HK-2 (cell line): ENCODE data around the gene CFAP99.

Experiments
- DNase-seq: peaks from one replicate; pipeline ENCODE4 v3.0.0-alpha.2; 2018; ENCODE audit not compliant: unreplicated experiment

CFAP99 gene

DNA sequence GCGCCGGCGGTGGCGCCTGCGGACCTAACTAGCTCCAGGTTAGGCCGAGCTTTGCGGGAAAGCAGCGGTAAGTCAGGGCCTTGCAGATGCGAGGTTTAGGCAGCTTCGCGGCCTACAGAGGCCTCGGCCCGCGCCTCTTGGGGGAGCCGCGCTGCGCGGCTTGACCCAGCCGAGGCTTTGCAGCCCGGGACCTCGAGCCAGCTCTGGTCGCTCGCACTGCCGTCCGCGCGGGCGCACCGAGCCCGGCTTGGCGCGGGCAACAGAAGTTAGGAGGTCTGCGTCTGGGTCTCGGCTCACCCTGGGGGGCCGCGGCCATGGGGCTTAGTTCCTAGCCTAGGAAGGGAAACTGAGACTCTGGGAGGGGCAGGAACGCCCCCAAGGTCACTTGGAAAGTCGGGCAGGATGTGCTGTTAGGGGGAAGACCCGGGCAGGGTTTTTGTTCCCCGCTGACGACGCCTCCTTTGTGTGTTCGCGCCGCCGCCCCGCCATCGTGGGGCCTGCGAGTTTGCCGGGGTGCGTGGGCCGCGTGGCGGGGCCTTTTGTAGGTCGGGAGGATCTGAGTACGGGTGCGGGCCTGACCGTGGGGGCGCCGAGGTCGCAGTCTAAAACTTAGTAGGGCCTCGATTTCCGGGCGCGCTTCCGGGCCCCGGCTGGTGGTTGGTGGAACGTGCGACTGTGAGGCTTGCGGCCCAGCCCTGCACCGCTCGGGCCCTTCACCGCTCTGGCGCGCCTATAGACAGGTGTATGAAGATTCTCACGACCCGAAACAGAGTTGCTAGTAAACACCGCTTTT, 50.6 kb downstream of the CFAP99 start:
- DNase-seq: peak; percentile 70

DNA sequence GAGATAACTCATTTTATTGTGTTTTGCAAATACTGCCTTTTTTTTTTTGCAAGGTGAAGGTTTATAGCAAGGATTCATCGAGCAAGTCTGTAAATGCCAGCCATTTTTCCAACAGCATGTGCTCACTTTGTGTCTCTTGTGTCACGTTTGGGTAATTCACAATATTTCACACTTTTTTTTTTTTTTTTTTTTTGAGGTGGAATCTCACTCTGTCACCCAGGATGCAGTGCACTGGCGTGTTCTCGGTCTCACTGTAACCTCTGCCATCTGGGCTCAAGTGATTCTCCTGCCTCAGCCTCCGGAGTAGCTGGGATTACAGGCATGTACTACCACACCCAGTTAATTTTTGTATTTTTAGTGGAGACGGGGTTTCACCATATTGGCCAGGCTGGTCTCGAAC, 52.0 kb downstream of the CFAP99 start:
- no peak for DNase-seq

DNA sequence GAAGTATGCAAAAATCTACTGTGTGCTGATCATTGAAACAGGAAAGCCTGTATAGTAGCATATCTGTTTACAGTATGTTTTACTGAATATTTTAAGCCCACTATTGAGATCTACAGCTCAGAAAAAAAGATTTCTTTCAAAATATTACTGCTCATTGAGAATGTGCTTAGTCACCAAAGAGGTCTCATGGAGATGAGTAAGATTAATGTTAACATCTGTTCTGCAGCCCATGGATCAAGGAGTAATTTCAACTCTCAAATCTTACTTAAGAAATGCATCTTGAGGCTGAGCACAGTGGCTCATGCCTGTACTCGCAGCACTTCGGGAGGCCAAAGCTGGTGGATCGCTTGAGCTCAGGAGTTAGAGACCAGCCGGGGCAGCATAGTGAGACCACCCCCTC, 53.4 kb downstream of the CFAP99 start:
- DNase-seq: no peak

DNA sequence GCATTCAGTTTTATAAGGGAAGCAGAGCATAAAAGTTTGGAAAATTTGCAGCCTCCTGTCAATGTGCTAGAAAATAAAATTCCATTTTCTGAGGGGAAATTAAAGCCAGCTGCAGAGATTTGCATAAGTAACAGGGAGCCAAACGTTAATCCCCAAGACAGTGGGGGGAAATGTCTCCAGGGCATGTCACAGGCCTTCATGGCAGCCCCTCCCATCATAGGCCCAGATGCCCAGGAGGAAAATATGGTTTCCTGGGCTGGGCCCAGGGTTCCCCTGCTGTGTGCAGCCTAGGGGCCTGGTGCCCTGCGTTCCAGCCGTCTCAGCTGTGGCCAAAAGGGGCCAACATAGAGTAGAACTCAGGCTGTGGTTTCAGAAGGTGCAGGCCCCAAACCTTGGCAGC, 59.5 kb downstream of the CFAP99 start:
- DNase-seq: no peak

DNA sequence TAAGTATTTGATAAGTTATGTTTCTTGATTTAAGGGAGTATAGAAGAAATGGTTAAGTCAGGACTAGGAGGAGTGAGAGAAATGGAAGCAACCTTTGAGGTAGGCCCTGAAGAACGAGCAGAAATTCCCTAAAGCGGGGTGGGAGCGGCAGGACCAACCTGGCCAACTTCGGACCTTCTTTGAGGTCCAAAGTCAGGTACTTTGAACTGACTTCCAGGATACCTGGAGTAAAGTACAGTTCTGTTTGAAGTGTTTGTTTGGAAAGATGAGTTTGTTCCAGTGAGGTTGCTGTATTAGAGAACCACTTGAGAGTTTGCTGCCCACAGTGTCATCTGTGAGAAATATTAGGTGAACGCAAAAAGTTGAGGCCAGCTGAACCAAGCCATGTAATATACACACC, 61.9 kb downstream of the CFAP99 start:
- DNase-seq: no peak

DNA sequence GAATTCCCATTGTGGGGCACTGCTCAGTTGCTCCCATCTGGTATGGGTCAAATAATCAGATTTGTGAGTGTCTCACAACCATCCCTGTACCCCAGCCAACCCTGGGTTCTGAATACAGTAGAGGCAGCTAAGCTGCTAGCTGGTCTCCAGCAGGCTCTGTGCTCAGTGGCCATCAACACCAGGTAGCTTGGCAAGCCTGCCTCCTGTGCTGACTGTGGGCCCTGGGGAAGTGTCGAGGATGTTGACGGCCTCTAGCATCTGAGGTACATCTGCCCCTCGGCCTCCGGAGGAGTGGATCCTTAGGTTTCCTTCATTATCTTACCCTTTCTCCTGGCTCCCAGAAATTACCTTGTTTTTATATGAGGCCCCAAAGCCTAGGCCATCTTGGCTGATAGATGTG, 63.4 kb downstream of the CFAP99 start:
- no peak for DNase-seq

DNA sequence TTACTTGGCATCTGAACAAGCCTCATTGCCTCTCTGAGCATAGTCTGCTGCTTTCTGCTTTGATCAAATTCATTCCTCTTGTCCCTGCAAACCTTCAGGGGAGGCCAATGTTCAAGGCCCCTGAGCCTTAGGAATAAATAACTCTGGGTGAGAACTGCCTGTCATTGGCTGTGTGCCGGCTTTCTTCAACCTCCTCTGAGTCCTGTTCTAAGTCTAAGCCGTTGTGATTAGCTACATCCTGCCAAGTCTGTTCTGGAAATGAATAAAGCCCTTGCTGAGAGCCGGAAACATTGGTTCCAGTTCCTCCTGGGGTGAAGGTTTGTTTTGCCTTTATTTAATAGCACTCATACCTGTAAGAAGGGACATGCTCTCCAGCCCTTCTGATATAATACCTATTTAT, 63.9 kb downstream of the CFAP99 start:
- no peak for DNase-seq

DNA sequence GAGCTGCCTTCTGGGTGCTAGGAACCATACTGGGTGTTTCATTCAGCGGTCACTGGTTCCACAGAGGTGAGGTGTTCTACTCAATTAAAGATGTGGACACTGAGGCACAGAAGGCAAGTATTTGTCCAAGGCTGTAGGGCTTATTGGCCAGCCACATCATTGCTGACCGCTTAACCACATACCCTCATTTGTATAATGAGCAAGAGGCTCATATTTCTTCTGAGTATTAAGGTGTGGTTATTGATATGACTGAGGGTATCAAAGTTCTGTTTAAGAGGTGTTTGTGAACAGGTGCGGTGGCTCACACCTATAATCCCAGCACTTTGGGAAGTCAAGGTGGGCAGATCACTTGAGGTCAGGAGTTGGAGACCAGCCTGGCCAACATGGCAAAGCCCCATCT, 64.5 kb downstream of the CFAP99 start:
- no peak for DNase-seq

DNA sequence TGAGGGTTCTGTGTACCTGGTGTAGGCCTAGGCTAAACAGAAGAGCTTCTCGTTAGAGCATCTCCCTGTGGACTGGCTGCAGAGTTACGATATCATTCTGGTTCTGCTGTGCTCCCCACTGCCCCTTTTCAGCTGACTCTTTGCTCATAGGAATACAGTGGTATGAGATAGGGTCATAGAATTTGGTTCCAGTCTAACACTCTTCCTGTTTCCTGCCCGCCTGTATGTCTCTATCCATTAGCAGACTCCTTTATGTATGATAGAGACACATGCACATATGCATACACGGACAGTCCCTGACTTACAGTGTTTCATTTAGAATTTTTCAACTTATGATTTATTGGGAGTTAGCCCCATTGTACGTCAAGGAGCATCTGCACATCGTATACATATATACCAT, 65.4 kb downstream of the CFAP99 start:
- no peak for DNase-seq

DNA sequence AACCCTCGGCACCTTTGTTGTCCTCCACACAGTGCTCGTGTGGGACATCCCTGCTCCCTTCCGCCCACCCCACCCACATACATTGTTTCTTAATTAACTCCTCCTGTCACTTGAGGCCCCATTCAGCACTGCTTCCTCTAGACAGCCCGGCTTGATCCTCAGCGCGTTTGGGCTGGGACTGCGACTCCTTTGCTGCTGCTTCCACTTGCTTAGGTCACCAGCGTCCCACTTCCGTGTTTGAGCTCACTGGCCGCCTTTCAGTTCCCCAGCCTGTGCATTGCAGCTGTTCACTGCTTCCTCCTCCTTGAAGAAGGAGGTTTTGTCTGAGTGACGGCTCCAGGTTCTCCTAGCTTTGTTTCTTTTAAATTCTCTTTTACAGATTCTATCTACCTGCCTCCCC, 66.2 kb downstream of the CFAP99 start:
- DNase-seq: no peak

DNA sequence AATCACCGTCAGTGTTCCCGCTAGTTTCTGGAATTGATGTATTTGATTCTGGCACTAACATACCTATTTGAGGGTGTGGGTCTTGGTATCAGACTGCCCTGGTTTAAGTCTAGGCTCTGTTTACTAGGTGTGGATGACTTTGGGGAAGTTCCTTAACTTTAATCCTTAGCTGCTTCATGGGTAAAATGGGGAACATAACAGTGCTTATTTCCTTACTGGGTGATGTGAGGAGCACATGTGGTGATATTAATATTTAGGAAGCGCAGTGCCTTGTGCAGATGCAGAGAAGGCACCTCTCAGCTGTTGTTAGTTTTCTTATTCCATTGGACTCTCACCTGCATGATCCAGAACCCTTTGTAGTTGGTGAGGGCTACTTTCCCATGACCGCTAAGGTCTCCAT, 67.2 kb downstream of the CFAP99 start:
- DNase-seq: no peak

DNA sequence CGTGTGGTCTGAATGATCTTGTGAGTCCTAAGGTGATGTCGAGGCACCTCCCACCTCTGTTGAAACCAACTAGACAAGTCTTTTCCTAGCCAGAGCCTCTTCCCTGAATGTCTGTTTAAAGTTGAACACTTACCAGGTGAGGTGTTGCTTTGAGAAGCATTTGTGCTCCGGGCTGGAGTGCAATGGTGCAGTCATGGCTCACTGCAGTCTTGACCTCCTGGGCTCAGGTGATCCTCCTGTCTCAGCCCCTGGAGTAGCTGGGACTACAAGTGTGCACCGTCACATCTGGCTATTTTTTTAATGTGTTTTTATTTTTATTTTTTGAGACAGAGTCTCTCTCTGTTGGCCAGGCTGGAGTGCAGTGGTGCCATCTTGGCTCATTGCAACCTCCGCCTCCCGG, 68.2 kb downstream of the CFAP99 start:
- no peak for DNase-seq

DNA sequence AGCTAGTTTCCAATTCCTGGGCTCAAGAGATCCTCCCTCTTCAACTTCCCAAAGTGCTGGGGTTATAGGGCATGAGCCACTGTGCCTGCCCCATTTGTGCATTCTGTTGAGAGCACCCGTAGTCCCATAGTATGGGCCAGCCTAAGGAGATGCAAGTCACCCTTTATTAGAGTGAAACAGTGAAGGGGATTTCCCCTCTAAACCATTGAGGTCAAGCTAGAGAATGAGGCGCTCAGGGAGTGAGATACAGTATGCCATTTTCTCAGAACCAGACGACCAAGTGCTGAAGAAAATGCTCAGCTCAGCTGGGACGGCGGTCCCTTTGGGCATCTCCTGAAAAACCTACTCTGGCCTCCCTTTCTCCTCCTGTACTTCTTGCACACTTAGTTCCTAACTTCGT, 68.9 kb downstream of the CFAP99 start:
- DNase-seq: no peak

DNA sequence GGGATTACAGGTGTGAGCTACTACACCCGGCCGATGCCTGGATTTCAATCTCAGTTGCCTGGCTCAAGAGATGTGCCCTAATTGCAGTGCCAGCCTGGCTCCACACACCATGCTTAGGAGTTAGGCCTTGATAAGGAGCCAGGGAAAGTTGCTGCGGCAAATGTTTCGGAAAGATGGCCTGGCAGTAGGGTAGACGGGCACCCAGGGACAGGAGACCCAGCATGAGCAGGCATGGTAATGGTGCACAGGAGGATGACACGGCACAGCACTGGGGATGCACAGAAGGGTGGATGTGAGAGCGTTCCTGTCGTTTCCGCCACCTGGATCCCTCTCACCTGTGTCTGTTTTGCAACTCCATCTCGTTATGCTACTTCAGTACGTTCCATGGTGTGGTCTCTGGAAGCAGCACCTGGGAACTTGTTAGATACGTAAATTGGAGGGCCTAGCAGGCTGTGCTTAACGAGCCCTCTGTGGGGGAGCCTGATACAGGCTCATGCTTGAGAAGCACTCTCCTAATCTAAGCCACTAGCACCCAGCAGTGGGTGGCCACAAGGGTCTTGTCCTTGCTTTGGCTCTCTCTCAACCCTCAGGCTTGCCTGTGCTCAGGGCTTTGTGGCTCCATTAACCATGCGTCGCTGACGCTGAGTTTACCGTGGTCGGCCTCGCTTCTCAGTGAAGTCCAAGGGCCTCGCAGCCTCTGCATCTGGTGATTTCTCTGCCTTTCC, 70.5 kb downstream of the CFAP99 start:
- no peak for DNase-seq

DNA sequence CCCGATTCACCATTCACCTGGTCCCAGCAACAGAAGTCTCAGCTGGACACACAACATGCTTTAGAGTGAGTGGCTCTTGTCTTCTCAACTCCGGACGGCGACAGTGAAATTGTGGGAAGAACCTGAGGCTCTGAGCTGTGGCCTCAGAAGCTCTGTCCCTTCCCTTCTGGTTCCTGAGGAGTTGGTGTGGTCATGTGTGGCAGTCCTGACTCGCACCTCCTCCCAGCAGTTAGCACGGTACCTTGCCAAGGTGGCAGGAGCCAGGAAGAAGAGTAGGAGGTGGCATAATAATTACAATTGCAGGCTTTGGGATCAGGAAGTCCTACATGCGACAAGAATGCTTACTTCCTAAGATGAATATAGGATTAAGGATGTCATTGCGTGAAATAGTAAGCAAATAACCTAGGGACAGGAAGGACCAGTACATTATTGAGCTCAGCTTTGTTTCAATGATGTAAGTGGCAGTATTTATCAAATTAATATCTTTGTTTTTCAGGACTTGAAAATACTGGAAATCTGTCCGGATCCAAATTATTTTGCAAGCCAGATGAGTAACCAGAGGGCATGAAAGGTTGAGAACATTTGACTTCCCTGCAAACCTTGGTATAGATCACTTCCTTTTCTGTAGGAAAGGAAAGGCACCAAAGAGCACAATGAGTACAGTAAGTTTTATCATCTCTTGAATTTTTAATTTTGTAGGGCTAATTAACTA, 71.2 kb downstream of the CFAP99 start:
- no peak for DNase-seq

DNA sequence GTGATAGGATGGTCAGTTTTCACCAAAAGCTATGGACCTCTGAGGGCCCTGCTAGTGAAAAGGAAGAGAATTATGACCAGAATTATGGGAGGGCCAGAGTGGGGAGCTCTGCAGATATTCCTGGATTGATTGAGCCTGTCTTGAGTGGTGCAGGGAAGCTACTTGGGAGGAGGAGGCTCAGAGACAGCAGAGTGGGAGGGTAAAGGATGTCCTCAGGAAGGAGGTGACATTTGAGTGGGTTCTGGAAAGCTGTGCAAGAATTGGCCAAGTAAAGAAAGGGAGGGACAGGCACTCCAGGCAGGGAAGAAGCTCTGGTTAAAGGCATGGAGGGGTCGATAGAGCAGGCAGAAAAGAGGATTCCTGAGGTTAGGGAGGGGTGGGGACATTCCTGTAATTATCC, 74.2 kb downstream of the CFAP99 start:
- DNase-seq: no peak

DNA sequence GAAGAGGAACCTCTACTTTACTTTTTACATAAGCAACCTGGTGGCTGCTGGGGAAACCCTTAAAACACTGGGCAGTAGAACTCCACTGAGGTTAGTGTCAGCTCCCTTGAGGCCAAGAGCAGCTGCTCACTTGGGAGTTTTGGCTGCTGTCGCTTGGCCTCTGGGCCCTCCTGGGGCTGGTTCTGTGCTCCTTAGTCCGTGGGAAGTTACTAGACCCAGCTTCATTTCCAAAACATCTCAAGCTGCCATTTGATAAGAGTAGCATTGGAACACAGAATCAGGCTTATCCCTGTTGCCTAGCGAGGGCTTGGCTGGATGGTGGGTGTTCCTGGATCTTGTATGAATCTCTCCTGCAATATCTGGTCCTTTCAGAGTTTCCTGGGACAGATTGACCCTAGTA, 76.2 kb downstream of the CFAP99 start:
- DNase-seq: no peak

DNA sequence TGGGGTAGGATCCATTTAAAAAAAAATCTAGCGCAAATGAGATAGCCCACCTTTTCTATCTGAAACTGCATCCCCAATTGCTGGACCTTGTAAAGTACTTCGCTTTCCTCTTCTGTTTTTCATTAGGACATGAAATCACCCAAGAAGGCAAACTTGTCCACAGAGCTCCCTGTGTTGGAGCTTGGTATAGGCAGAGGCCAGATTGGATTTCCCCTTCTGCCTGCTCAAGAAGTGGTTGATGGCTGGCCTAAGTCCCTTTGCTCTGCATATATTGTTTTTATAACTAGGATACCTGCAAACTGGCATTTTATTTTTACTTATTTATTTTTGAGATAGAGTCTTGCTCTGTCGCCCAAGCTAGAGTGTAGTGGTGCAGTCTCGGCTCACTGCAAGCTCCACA, 78.6 kb downstream of the CFAP99 start:
- DNase-seq: no peak

DNA sequence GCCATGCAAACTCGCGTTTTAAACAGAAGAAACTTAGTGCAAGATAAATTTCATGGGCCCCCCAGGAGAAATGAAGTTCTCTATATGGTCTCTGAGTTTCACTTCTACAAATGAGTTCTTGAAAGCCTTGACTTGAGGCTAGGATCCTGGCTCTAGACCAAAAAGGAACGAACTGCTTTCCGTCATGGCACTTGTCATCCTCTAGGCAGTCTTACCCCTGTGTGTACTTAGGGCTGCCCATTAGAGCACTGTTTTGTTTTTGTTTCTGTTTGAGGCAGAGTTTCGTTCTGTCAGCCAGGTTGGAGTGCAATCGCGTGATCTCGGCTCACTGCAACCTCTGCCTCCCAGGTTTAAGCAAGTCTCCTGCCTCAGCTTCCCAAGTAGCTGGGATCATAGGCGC, 79.2 kb downstream of the CFAP99 start:
- DNase-seq: no peak

DNA sequence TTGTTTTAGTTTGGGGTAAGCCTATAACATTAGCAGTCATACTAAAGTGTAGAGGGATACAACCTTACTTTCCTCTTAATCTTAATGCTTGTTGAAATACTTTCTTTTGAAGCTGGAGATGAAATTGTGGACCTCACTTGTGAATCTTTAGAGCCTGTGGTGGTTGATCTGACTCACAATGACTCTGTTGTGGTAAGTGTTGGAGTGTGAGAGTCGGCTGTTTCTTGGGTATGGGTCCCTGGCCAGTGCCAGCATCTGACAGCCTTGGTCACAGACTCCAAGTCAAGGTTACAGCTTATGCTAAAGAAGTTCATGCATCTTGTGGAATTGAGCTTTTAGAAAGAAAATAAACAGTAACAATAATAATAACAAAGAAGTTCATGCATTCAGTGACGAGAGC, 81.8 kb downstream of the CFAP99 start:
- no peak for DNase-seq

DNA sequence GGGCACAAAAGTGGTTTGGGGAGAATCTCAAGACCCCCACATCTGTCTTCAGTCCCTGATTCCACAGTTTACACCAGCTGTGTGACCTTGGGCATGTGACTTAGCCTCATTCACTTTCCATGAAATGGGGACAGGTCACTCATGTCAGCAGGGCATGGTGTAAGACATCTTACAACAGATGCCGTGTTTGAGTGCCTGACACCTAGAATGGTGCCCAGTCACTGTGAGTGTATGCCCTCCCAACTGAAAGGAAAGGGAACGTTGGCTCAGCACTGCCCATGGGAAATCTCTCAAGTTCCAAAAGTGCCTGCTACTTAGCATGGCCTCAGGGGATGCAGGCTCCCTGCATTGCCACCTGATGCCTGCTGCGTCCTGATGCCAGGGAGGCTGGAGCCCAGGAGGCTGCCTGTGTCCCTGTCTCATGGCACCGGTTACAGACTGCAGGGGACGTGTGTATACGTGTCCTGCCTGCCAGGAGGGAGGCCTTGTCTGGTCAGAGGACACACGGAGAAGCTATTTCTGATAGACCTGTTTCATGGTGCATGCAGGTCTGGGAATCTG, 82.4 kb downstream of the CFAP99 start:
- DNase-seq: no peak

DNA sequence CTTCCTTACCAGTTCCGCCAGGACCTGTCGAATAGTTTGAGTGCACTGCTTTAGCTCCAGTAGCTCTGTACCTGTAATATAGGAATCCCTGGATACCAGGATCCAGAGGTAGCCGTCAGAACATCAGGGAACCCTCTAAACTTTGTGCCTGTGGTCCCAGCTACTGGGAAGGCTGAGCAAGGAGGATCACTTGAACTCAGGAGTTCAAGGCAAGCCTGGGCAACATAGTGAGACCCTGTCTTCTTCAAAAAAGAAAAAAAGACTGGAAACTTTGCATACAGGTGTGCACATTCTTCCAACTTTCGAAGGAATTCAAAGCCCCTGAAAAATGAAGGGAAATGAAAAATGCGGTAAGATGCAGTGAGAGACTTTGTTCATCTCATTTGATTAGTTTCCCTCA, 85.1 kb downstream of the CFAP99 start:
- DNase-seq: no peak

DNA sequence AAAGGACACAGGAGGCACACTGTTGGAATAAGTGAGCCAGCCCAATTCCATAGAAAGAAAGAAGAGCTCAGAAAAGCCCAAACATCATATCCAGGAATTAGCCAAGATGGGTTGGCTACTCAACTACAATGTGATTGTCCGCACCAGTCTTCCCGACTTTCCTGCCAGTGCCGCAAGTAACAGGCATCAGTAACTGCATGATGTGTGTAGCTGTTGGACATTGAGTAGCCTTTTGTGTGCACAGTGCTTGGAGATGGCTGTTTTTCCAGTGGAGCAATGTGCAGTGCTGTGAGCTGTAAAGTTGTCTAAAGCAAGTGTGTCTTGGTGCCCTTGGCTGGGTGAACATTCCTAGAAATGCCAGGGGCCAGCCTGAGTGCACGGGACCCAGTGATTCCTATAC, 88.5 kb downstream of the CFAP99 start:
- no peak for DNase-seq
